Stimulated activated CD4-positive, alpha-beta T cell treated with anti-CD3 and anti-CD28 coated beads, Interleukin-12 subunit alpha, Interleukin-12 subunit beta, amount 100 ng/mL, for 4 hours (primary cell): ENCODE data around the gene VASH1.
A peak's percentile ranks its signal among the peaks of the same experiment; 100 is the strongest.

ENCODE experiments used
- DNase-seq: peaks from one replicate; pipeline ENCODE4 v3.0.0-alpha.2; 2020

Gene VASH1

DNA sequence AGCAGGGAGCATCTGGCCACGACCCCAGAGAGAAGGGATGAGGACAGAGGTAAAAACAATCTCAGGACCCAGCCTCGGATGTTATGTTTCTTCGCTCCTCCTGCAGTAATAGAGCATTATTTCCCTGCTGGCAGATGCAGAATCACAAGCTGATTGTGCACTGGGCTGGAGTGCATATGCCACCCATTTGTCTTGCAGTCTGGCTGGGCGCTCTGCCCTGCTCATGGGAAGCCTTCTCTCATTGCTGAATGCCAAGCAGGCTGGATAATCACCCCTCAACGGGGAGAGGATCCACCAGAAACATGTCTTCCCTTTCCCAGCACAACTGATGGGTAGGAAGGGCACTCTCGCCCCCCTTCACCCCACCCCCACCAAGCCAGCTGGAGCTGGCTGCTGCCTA lies 8.5 kb upstream of the VASH1 start:
- no peak for DNase-seq

DNA sequence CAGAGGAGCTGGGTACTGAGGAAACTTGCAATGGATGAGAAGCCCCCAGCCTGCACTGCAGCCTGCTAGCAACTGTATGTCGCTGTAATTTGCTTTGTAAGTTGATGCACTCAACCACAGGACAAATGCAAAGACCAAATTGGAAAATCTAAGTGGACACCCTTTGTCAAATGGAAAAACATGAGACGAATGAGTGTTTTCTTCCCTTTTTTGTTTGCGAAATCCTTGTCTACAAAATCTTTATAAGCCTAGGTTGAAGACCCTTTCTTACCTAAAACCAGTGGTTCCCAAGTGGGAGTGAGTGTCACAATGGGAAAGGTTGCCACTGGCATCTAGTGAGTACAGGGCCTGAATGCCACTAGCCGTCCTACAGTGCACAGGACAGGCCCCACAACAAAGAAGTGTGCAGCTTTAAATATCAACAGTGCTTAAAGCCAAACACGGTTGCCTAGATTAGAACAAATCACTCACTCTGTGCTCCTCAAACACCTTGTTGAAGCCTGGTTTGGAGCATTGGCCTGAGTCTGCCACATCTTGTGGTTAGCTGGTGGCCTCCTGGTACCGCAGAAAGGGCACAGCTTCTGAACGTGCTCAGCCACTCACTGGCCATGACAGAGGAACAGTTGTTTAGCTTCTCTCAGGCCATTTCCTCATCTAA lies 7.6 kb upstream of the VASH1 start:
- no peak for DNase-seq

DNA sequence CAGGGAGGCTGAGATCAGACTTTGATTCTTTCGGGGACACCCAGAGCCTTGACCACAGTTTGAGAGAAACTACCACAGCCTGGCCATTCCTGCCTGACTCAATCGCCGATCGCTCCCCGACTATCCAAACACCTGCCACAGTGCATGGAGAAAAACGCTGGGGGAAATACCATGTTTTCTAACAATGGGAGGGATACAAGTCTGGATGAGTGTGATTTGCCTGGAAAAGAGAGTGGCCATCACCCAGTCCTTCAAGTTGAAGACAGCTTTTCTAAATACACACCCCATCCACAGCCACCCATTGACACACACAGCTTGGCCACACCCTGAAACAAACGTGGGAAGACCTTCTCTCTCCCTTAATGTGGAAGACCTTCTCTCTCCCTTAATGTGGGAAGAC lies 6.7 kb upstream of the VASH1 start:
- DNase-seq = no peak

DNA sequence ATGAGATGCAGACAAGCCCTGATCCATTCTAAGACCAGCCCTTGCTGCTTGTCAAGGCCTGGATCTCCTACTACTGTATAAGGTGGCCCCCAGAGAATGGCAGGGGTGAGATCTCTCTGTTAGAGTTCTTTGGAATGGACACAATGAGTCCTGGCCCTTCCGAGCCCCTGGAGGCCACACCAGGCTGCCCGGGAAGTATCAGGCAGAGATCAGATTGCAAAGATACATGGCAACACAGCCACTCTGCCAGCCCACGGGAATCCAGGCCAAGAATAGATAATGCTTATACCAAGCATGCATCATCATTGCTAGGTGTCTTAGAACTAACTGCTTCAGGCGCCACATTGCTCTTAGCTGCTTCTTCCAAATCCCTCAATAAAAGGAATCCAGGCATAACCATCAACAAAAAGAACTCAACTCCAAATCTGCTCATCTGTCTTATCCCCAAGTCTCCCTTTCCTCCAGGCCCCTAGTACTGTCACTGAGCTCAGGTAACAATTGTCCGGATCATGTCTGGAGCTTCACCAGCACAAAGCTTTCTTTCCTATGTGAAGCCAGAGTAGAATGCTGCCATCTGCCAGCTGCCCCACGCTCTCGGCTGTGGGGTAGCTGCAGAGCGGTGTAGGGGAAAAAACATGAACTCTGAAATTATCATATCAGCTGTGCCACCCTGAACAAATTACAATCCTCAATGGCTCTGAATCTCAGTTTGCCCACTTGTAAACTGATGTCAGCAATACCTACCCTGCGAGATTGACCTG lies 5.5 kb upstream of the VASH1 start:
- no peak for DNase-seq

DNA sequence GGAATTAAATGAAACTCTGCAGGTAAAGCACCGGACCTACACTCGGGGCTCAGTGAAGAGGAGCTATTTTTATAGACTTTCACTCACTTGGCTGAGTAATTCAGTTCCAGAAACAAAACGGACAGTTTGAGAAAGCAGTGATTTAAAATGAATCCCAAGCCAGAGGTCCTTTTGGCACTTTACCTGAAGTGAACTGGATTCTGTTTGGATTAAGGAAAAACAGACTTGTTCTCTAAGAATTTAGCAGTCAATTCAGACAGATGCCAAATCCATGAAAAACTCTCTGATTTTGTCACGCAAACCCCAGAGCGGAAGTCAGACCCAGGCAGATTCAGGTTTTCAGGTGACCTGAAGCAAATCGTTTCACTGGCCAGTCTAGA lies 4.9 kb upstream of the VASH1 start:
- no peak for DNase-seq

DNA sequence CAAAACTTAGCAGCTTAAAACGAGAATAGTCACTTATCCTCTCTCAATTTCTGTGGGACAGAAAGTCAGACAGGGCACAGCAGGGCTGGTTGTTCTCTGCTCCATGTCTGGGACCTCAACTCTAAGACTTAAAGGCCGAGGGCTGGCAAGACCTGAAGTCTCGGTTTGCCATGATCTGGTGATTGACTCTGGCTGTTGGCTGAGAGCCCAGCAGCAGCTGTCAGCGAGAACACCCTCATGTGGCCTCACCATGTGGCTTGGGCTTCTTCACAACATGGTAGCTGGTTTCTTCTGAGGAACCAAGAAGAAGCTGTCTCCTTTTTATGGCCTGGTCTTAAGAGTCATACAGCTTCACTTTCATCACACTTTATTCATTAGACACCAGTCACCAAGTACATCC lies 1.7 kb upstream of the VASH1 start:
- DNase-seq = no peak

DNA sequence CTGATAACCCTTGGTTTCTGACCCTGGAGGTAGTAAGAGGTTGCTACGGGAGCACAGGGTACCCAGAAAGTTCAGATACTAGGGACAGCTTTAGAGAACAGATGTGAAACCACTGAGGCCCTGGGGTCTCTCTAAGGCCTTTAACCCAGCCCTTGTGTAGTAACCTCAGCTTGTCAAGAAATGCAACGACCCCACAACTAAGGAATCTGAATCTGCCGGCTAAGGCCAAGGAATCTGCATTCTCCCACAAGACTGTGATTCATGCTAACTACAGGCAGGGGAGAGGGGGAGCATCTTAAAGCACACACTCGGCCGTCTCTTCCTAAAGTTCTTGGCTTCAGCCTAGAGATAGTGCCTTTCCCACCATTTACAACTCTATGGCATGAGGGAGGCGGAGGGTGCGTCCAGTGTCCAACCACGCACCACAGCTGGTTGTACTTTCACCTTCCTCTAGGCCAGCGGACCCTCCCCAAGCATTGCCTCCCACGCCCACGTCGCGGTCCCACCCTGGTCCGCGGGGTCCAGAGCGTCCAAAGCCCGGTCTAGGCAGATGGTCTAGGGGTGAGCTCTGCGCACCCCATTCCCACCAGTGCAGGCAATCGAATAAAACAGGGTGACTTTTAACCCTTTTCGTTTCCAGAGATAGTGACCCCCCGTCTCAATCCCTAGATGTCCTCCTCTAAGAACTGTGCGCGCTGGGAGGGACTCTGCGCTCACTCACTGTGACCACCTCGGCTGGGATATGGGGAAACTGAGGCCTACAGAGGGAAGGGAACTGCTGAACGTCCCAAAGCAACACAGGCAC lies 735 bp upstream of the VASH1 start:
- DNase-seq = no peak

DNA sequence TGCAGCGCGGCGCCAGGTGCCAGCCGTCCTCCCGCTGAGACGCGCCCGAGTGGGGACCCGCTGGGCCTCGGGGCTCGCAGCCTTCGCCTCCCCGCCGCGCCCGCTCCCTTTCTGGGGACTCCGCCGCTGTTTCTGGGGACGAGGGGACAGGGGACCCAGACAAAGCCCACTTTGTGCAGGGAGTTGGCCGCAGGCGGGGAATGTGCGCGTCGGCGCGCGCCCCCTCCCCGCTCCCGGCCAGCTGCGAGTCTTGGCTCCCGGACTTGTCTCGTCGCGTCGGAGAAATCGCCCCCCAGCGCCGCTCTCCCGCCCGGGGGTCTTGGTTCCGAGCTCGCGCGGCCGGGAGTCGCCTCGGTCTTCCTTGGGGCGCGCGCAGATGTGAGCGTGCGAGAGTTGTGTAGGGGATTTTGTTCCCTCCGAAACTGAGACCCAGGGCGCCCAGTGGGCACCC lies 717 bp downstream of the VASH1 start:
- DNase-seq = no peak

DNA sequence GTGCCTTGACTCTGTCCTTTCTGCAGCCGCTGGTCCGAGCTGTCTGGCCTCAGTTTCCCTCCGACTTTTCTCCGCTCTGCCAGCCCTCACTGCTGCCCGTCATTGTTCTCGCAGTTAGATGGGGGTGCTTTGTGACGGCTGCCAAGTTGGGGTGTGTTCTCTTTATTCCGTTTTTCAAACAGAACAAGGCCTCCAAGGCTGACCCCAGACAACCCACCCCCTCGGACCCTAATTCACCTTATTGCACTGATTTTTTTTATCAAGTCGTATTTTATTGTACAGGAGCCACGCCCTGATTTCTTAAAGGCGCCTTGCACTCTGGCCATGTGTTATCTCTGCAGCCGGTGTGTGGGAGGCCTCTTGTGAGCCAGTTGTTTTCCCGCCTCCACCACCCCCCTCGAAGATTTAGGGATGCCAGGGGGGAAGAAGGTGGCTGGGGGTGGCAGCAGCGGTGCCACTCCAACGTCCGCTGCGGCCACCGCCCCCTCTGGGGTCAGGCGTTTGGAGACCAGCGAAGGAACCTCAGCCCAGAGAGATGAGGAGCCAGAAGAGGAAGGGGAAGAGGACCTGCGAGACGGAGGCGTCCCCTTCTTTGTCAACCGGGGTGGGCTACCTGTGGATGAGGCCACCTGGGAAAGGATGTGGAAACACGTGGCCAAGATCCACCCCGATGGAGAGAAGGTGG lies 1.3 kb downstream of the VASH1 start:
- no peak for DNase-seq

DNA sequence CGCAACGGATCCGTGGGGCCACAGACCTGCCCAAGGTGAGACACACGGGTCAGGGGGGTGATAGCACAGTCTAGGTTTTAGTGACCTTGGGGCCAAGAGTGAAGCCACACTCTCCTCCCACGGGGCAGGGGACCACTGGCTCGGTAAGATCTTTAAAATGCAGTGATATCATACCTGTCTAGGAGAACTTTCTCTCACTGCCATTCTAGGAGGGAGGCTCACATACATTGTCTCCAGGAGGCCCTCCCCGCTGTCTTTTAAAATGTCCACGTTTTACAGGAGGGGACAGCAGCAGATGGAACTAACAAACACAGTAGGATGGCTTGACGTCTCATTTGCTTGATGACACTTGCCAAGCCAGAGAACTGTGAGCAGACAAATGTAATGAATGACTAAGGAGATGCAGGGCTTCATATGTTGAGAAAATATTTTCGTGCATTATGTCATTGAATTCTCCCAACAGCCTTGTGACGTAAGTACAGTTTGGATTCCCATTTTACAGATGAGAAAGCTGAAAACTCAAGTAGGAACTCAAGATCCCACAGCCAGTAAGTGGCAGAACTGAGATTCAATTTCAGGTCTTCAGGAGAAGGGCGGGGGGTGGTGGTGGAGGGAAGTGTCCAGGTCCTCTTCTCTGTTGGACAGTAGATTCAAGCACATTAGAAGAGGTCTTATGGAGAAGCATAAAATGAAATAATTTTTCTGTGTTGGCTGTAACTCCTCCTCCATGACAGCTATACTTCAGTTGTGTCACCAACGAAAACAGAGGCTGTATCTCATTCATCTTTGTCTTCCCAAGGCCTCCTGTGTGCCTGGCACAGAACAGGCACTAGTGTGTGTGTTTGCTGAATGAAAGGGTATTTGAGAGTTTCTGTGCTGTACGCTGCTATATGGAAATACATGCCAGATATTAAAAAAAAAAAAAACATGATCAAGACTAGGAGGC lies 2.1 kb downstream of the VASH1 start:
- no peak for DNase-seq

DNA sequence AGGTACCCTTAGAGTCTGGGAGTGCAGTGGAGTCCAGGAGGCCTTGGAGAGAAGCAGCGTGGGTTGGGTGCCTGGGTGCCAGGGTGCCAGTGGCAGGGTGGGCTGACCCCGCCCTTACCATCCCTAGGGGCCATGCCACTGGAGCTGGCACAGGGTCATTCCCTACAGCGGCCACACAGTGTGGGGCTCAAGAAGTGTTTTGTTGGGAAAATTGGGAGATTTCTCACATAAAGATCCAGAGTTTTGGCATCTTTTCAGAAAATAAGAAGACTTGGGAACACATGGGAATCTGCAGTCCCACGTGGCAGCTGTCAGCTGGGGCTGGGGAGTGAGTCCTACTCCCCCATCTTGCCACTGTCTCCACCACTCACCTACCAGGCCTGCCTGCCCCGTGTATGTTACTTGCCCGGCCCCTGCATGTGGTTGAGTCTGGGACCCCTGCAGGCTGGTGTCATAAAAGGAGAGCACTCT lies 4.2 kb downstream of the VASH1 start:
- DNase-seq = no peak

DNA sequence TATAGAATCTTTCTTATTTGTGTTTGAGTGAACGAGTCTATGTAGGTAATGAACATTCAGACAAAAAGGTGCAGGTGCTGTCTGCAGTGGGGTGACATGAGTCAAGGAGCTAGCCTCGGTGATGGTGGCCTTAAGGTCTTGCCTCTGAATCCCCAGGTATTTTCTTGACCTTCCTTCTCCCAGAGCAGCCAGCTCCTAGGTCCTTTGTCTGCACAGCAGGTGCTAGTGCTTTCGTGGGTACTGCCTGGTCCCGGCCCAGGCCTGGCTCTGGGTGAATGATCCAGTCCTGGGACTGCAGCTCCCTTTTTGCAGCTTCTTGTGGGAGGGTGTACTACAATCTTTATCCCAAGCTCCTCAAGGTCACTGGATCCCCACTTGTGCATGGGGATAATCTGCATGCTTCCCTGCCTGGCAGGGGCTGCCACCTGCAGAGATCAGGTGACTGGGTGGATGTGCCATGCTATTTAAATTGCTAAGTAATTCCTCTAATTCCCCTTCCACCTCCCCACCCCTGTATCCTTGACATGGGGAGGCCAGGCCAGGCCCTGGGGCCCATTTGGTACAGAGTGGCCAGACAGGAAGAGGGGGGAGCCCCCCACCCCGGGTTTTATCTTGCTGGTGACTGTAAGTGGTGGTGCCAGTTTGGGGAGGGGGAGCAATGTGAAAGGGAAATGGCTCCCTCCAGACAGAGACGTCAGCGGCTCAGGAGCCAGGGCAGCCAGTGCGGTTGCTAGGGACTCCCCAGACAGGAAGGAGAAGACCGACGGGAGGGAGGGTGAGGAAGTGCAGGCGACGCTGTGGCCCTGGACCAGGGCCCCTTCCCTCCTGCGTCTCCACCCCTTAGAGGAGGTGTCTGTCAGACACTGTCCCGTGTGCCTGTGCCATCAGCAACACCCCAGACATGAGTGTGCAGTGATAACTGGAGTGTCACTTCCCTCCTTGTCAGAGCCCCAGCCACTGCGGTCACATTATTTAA lies 6.7 kb downstream of the VASH1 start:
- DNase-seq = peak; percentile 38

DNA sequence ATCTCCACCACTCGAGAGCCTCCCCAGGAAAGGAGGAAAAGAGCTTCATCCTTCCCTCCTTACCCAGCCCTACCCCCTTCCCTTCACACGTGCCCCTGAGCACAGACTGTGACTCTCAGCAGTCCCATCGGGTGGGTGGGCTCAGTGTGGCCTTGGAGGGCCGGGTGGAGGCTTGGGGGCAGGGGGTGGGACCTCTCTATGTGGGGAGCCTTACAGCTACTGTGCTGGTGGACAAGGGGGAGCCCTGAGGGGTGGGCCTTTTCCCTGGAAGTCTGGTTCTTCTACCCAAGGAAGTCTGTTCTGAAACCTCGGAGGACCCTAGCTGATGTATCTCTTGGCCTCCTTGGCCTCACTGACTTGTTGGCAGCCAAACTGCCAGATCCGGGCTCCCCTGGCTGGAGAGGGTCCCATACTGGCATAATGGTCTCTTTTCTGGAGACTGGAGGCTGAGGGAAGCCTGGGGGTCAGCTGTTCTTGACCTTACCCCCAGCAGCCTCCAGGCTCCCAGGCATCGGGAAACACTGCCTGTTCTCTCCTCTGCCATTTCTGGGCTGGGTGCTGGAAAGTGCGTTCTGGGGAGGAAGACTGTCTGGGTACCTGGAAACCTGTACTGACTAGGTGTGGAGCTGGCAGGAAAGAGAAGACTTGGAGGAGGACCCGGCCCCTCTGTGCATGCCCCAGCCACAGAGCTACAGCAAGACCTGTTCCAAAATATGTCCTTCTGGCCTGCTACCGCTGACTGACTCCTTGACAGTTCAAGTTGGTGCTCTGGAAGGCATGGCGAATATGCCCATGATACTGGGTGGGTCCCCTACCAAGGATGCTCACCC lies 7.6 kb downstream of the VASH1 start:
- no peak for DNase-seq

DNA sequence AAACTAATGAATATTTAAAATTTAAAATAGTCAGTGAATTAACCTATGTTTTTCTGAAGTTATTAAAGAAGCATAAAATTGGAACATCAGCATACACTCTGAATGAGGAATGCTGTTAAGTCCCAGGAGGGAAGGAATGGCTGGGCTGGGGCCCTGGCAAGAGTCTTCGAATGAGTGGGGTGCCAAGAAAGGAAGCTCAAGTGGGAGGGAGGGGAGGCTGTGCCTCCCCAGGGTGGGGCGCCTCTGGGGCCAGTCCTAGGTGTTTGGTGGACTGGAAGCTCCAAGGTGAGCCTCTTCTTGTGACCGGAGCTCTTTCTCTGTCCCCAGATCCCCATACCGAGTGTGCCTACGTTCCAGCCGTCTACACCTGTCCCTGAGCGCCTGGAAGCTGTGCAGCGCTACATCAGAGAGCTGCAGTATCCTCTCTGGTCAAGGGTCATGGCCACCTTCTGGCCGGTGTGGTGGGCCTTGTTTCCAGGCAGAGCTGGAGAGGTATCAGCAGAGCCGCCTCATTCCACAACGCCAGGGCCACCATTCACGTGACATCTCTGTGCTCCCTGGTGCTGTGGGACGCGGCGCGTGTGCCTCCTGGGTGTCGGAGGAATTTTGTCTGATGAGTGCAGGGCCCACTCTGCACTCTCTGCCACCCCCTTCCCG lies 8.5 kb downstream of the VASH1 start:
- DNase-seq = no peak

DNA sequence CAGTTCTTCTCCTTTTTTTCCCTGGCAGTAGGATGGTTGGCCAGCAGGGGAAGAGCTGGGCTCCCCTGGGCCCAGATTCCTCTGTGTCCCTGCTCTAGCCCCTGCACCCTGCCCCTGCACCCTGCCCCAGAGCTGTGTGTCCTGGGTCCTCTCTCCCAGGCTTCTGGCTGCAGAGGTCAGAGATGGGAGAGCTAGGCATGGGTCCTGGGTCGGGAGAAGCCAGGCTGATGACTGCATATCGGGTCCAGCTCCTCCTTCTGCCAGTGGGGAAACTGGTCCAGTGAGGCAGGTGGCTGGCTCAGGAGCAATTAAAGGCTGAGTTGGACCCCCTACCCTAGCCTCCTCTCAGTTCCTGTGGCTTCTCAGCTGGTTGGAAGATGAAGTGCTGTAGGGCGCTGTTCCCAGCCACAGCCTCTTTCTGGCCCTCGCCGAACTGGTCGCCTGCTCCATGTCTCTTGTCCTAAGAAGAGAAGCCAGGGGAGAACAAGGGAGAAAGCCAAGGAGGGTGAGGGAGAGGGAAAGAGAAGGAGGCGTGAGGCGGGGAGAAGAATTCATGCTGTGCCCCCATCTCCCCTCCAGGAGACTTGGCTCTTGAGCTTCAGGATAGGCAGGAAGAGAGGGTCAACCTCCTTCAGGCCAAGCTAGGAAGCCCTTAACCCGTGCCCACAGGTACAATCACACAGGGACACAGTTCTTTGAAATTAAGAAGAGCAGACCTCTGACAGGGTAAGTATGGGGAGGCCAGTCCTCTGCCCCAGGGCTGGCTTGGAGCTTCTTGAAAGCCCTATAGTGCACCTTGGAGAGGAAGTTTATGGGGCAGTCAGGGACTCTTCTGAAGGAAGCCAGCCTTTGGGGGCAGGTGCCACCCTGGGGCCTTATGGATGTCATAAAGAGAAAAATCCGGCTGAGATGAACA lies 9.5 kb downstream of the VASH1 start:
- no peak for DNase-seq

DNA sequence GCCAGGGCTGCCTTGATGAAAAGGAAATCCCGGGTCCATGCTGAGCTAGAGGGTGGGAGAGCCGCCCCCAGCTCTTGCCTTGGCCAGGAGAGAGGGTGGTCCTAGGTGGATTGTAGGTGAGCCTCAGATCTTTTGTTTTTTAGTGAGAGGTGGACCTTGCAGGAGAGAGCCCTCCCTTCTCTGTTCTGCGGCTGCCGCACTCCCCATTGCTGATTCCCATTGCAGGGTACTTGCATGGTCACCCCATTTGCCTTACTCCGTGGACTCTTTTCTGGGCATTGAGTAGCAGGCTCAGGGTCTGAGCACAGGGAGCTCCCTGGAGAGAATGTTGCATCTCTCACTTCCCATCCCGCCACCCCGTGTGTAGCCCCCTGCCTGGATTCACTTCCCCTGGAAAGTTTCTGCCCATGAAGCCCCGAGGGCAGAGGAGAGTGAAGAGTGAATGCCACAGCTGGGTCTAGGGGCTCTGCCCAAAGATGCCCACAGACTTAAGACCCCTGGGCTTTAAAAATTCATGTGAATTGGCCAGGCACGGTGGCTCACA lies 10.2 kb downstream of the VASH1 start:
- DNase-seq = no peak

DNA sequence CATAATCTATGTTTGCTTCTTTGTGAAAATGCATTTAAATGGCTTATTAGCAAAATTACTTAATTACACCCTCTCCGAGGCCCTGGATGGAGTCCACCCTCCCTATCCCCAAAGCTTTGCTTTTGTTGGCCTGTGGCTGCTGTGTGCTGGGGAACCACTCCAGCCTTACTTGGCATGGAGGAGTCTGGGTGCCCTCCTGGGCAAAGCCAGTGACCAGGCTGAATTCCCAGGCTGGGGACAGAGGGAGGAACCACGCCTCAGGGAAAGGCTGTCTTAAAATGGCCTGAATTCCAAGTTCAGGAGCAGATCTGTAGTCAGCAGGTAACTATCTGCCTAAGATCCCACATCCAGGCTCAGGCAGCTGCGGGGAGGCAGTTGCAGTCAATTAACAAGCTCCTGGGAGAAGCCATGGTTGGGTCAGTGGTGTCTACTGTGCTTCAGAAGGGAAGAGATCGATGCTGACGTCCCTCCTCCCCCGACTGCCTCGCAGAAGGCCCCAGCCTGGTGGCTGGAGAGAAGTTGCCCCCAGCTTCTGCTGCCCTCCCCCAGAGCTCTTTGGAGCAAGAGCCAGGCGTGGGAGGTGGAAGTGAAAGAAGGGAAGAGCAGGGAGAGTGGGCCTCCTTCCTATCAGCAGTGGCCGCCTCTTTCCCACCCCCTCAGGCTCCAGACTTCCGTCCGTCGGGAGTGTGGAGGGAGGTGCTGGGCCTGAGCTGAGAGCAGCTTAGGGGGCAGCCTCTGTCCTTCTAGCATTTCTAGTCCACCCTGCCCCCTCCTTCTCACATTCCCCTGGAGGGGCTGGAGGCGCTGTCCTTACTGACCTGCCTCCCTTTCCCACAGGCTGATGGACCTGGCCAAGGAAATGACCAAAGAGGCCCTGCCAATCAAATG lies 11.3 kb downstream of the VASH1 start:
- no peak for DNase-seq
